ENCODE results near the gene CCL8.

The CCL8 gene

DNA sequence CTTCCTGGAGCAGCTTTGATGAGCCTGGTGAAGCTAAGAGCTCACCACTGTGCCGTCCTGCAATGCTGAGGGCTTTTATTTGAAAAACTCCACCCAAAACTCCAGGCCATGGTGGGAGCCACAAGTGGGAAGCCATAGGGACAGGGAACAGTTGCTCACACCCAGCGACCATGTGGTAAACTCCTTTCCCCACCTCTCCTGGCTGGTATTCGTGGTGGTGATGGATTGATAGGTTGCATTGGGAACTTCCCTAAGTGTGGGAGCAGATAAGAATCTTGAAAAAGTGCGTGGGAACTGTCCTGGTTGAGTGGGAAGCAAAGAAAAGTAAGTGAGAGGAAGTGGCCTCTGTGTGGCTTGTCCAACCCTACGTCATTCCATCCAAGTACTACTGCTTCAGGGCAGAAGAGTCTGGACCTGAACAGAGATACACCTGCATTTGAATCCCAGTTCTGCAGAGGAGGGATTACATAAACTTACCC, 44.0 kb downstream of the CCL8 start, which contains the start of gene CCL1:
Gene CCL1 (minus strand): TSS at position 51 of the 479 bp plus-strand sequence. CDS start 72 bp downstream, outside the sequence.
- DNase-seq (ENCODE audit: low read depth), result no peak
- H3K4me3 ChIP-seq (ENCODE audit: low read depth, low read length), result no peak within 1 kb of the TSS
- TF ChIP-seq, protein P1, sequence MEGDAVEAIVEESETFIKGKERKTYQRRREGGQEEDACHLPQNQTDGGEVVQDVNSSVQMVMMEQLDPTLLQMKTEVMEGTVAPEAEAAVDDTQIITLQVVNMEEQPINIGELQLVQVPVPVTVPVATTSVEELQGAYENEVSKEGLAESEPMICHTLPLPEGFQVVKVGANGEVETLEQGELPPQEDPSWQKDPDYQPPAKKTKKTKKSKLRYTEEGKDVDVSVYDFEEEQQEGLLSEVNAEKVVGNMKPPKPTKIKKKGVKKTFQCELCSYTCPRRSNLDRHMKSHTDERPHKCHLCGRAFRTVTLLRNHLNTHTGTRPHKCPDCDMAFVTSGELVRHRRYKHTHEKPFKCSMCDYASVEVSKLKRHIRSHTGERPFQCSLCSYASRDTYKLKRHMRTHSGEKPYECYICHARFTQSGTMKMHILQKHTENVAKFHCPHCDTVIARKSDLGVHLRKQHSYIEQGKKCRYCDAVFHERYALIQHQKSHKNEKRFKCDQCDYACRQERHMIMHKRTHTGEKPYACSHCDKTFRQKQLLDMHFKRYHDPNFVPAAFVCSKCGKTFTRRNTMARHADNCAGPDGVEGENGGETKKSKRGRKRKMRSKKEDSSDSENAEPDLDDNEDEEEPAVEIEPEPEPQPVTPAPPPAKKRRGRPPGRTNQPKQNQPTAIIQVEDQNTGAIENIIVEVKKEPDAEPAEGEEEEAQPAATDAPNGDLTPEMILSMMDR (IDR thresholded peaks at IDR 0.05; ENCODE audit: insufficient read depth, low read depth, low read length, missing control alignments), result no peak

GRCh38 chr17:34364751-34365150, 45.5 kb downstream of the CCL8 start:
- DNase-seq (ENCODE audit: low read depth), result no peak
- no peak overlapping the region for H3K4me3 ChIP-seq (ENCODE audit: low read depth, low read length)
- TF ChIP-seq, protein P1 (IDR thresholded peaks at IDR 0.05; ENCODE audit: insufficient read depth, low read depth, low read length, missing control alignments), result no peak

GRCh38 chr17:34365340-34365739, 46.1 kb downstream of the CCL8 start:
- DNase-seq (ENCODE audit: low read depth), result peak; percentile 28

DNA sequence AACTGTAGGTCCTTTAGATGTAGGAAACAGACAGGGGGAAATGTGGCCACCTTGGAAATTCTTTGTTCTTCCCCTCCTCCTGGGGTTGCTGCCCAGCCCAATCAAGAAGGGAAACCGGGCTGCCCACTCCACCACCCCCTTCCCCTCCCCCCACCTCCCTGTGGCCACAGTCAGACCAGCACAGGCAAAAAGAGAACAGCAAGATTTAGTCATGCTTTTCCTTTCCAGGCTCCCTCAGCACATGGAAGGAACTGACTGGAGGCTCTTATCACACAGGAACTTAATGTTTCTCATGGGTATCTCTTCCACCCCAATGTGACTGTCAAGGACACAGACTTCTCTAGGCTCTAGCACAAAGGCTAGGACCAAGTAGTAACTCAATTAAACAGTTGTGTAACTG, 46.8 kb downstream of the CCL8 start:
- H3K4me3 ChIP-seq (ENCODE audit: low read depth, low read length), result no peak overlapping the region
- no peak for DNase-seq (ENCODE audit: low read depth)
- TF ChIP-seq, protein P1 (IDR thresholded peaks at IDR 0.05; ENCODE audit: insufficient read depth, low read depth, low read length, missing control alignments), result no peak

More at GRCh38 chr17:34365340-34365739, 46.1 kb downstream of the CCL8 start:
- no peak overlapping the region for H3K4me3 ChIP-seq (ENCODE audit: low read depth, low read length)
- TF ChIP-seq, protein P1 (IDR thresholded peaks at IDR 0.05; ENCODE audit: insufficient read depth, low read depth, low read length, missing control alignments), result no peak

GRCh38 chr17:34366529-34367107, 47.4 kb downstream of the CCL8 start:
- TF ChIP-seq, protein P1 (IDR thresholded peaks at IDR 0.05; ENCODE audit: insufficient read depth, low read depth, low read length, missing control alignments), result no peak
- no peak overlapping the region for H3K4me3 ChIP-seq (ENCODE audit: low read depth, low read length)
- DNase-seq (ENCODE audit: low read depth), result no peak

GRCh38 chr17:34367486-34368195, 48.4 kb downstream of the CCL8 start:
- TF ChIP-seq, protein P1 (IDR thresholded peaks at IDR 0.05; ENCODE audit: insufficient read depth, low read depth, low read length, missing control alignments), result no peak
- H3K4me3 ChIP-seq (ENCODE audit: low read depth, low read length), result no peak overlapping the region
- no peak for DNase-seq (ENCODE audit: low read depth)
